Esophagus squamous epithelium (tissue), 4 donors: Measurements from ENCODE around the gene PEX3. TPM values are rescaled to one million over a fixed set of nuclear protein-coding genes. Genes with fewer than 3 reads are reported as not detected.

Source experiments
- small RNA-seq, 4 donors: library from RNA; depleted of rRNA; stranded (forward); fragments of <200 nt; gene quantifications; one replicate each; pipeline ENCODE3, GENCODE V24; 2016
- total RNA-seq, 4 donors: library from RNA; depleted of rRNA; stranded (reverse); fragments of >200 nt; gene quantifications; one replicate each; pipeline ENCODE4 v1.1.0, GENCODE V29; 2016

Gene PEX3
- total RNA-seq, 4 donors from 2014 or later: 17.6 to 27.9 (median 22.3) TPM

Small RNAs within 50 kb of the gene (small RNA-seq; reads per million reads assigned to genes)
- gene RNA5SP221: 0 to 0.36 (median 0.22) reads per million in 4 donors

Other genes starting within 250 kb of the PEX3 start
- 10 to 100 TPM in 1 of 4 donors, 1 to 10 TPM in 3; 3.5 to 12.0 (median 6.7) TPM for gene ADAT2, start 110 bp upstream of the PEX3 start, total RNA-seq
- gene FUCA2, start 60.9 kb downstream of the PEX3 start, total RNA-seq: 10 to 100 TPM; 10.5 to 21.6 (median 18.4) TPM
- 10 to 100 TPM; 25.1 to 76.9 (median 45.1) TPM for gene PHACTR2, start 227.2 kb downstream of the PEX3 start, total RNA-seq